Measurements from ENCODE around the gene CLRN3. TPM values are rescaled to one million over a fixed set of nuclear protein-coding genes. Genes with fewer than 3 reads are reported as not detected.

CLRN3 gene
- total RNA-seq, 2 experiments from 2014 or later: not detected

GRCh38 chr10:127882801-127883459 lies 9.8 kb downstream of the CLRN3 start:
- Mint-ChIP-seq H3K9me3 (no peaks in the 10 kb centered on the region), H3K4me1 (peaks cover 11% of the 10 kb centered on the region), H3K4me3 (no peak overlapping the region), H3K36me3 (no peaks in the 10 kb centered on the region), H3K27me3 (no peaks in the 10 kb centered on the region), H3K27ac (no peak overlapping the region)
- DNase-seq (no peak), ATAC-seq (ENCODE audit: low read depth) (no peak)
- POLR2A ChIA-PET: no interaction called here

- H3K27ac Mint-ChIP-seq: no peak overlapping the region
- H3K4me3 Mint-ChIP-seq: no peak overlapping the region
- no peaks in the 10 kb centered on the region for H3K36me3 Mint-ChIP-seq
- no peak for ATAC-seq (ENCODE audit: low read depth)
- peaks cover 14% of the 10 kb centered on the region for H3K4me1 Mint-ChIP-seq
- no peak for DNase-seq
- POLR2A ChIA-PET: no interaction called here
- peaks cover 4% of the 10 kb centered on the region for H3K27me3 Mint-ChIP-seq
- no peaks in the 10 kb centered on the region for H3K9me3 Mint-ChIP-seq
These were observed 10.3 kb downstream of the CLRN3 start for GRCh38 chr10:127882391-127882790.

- no peak overlapping the region for H3K4me3 Mint-ChIP-seq
- peaks cover 16% of the 10 kb centered on the region for H3K4me1 Mint-ChIP-seq
- POLR2A ChIA-PET: no interaction called here
- H3K27ac Mint-ChIP-seq: no peak overlapping the region
- DNase-seq: no peak
- H3K9me3 Mint-ChIP-seq: no peaks in the 10 kb centered on the region
- H3K27me3 Mint-ChIP-seq: peaks cover 4% of the 10 kb centered on the region
- no peaks in the 10 kb centered on the region for H3K36me3 Mint-ChIP-seq
- no peak for ATAC-seq (ENCODE audit: low read depth)
These were observed 11.5 kb downstream of the CLRN3 start for GRCh38 chr10:127881262-127881661.

GRCh38 chr10:127880557-127880956 lies 12.2 kb downstream of the CLRN3 start:
- DNase-seq (no peak), ATAC-seq (ENCODE audit: low read depth) (peak; percentile 71)
- Mint-ChIP-seq H3K36me3 (no peaks in the 10 kb centered on the region), H3K4me3 (no peak overlapping the region), H3K27ac (peak overlapping the region; percentile 54), H3K4me1 (peaks cover 16% of the 10 kb centered on the region), H3K9me3 (no peaks in the 10 kb centered on the region), H3K27me3 (peaks cover 6% of the 10 kb centered on the region)
- POLR2A ChIA-PET: interaction anchor here (0.9 kb wide), 1 partner anchor 182 kb away, joined by 3 read pairs; no protein-coding TSS in a partner anchor

- H3K27me3 Mint-ChIP-seq: peaks cover 6% of the 10 kb centered on the region
These were observed 14.2 kb downstream of the CLRN3 start for GRCh38 chr10:127878475-127879055.

GRCh38 chr10:127877699-127878098 lies 15.0 kb downstream of the CLRN3 start:
- Mint-ChIP-seq H3K9me3 (no peaks in the 10 kb centered on the region), H3K36me3 (no peaks in the 10 kb centered on the region), H3K4me3 (no peak overlapping the region), H3K4me1 (peaks cover 16% of the 10 kb centered on the region), H3K27me3 (peaks cover 6% of the 10 kb centered on the region), H3K27ac (no peak overlapping the region)
- no peak for ATAC-seq (ENCODE audit: low read depth)
- POLR2A ChIA-PET: no interaction called here
- no peak for DNase-seq

More at GRCh38 chr10:127878475-127879055, 14.2 kb downstream of the CLRN3 start:
- no peaks in the 10 kb centered on the region for H3K9me3 Mint-ChIP-seq
- no peak for ATAC-seq (ENCODE audit: low read depth)
- POLR2A ChIA-PET: no interaction called here
- H3K27ac Mint-ChIP-seq: no peak overlapping the region
- H3K36me3 Mint-ChIP-seq: no peaks in the 10 kb centered on the region
- H3K4me3 Mint-ChIP-seq: no peak overlapping the region
- DNase-seq: no peak
- peaks cover 16% of the 10 kb centered on the region for H3K4me1 Mint-ChIP-seq

- ATAC-seq (ENCODE audit: low read depth) (no peak), DNase-seq (no peak)
- peaks cover 13% of the 10 kb centered on the region for H3K4me1 Mint-ChIP-seq
- H3K27me3 Mint-ChIP-seq: peaks cover 6% of the 10 kb centered on the region
- no peak overlapping the region for H3K27ac Mint-ChIP-seq
- no peaks in the 10 kb centered on the region for H3K9me3 Mint-ChIP-seq
- H3K36me3 Mint-ChIP-seq: no peaks in the 10 kb centered on the region
- POLR2A ChIA-PET: no interaction called here
- no peak overlapping the region for H3K4me3 Mint-ChIP-seq
These were observed 15.6 kb downstream of the CLRN3 start for GRCh38 chr10:127877116-127877515.

GRCh38 chr10:127875916-127876315 lies 16.8 kb downstream of the CLRN3 start:
- ATAC-seq (ENCODE audit: low read depth) (no peak), DNase-seq (no peak)
- POLR2A ChIA-PET: no interaction called here

GRCh38 chr10:127875449-127875765 lies 17.3 kb downstream of the CLRN3 start:
- peaks cover 10% of the 10 kb centered on the region for H3K4me1 Mint-ChIP-seq
- ATAC-seq (ENCODE audit: low read depth): no peak
- no peak overlapping the region for H3K27ac Mint-ChIP-seq
- POLR2A ChIA-PET: no interaction called here
- H3K27me3 Mint-ChIP-seq: peaks cover 15% of the 10 kb centered on the region
- no peak overlapping the region for H3K4me3 Mint-ChIP-seq
- no peak for DNase-seq
- H3K36me3 Mint-ChIP-seq: no peaks in the 10 kb centered on the region
- no peaks in the 10 kb centered on the region for H3K9me3 Mint-ChIP-seq

More at GRCh38 chr10:127875916-127876315, 16.8 kb downstream of the CLRN3 start:
- Mint-ChIP-seq H3K36me3 (no peaks in the 10 kb centered on the region), H3K27me3 (peaks cover 12% of the 10 kb centered on the region), H3K4me3 (no peak overlapping the region), H3K27ac (no peak overlapping the region), H3K9me3 (no peaks in the 10 kb centered on the region), H3K4me1 (peaks cover 13% of the 10 kb centered on the region)

GRCh38 chr10:127874671-127875448 lies 17.9 kb downstream of the CLRN3 start:
- Mint-ChIP-seq H3K27ac (no peak overlapping the region), H3K36me3 (no peaks in the 10 kb centered on the region), H3K4me1 (peaks cover 5% of the 10 kb centered on the region), H3K27me3 (peaks cover 21% of the 10 kb centered on the region), H3K9me3 (no peaks in the 10 kb centered on the region), H3K4me3 (no peak overlapping the region)
- no peak for DNase-seq
- POLR2A ChIA-PET: no interaction called here
- ATAC-seq (ENCODE audit: low read depth): no peak

GRCh38 chr10:127873901-127874470 lies 18.8 kb downstream of the CLRN3 start:
- POLR2A ChIA-PET: no interaction called here

GRCh38 chr10:127872871-127873600 lies 19.7 kb downstream of the CLRN3 start:
- Mint-ChIP-seq H3K9me3 (no peaks in the 10 kb centered on the region), H3K4me1 (peaks cover 5% of the 10 kb centered on the region), H3K4me3 (no peak overlapping the region), H3K36me3 (no peaks in the 10 kb centered on the region), H3K27me3 (peaks cover 34% of the 10 kb centered on the region), H3K27ac (no peak overlapping the region)
- POLR2A ChIA-PET: no interaction called here
- no peak for ATAC-seq (ENCODE audit: low read depth)
- no peak for DNase-seq

More at GRCh38 chr10:127873901-127874470, 18.8 kb downstream of the CLRN3 start:
- DNase-seq (no peak), ATAC-seq (ENCODE audit: low read depth) (no peak)
- H3K27ac Mint-ChIP-seq: no peak overlapping the region
- no peaks in the 10 kb centered on the region for H3K36me3 Mint-ChIP-seq
- H3K4me3 Mint-ChIP-seq: no peak overlapping the region
- peaks cover 5% of the 10 kb centered on the region for H3K4me1 Mint-ChIP-seq
- no peaks in the 10 kb centered on the region for H3K9me3 Mint-ChIP-seq
- H3K27me3 Mint-ChIP-seq: peaks cover 25% of the 10 kb centered on the region

- peaks cover 36% of the 10 kb centered on the region for H3K27me3 Mint-ChIP-seq
- no peaks in the 10 kb centered on the region for H3K9me3 Mint-ChIP-seq
- H3K27ac Mint-ChIP-seq: no peak overlapping the region
- ATAC-seq (ENCODE audit: low read depth) (no peak), DNase-seq (no peak)
- POLR2A ChIA-PET: no interaction called here
- H3K4me1 Mint-ChIP-seq: peaks cover 2% of the 10 kb centered on the region
- H3K36me3 Mint-ChIP-seq: no peaks in the 10 kb centered on the region
- no peak overlapping the region for H3K4me3 Mint-ChIP-seq
These were observed 20.6 kb downstream of the CLRN3 start for GRCh38 chr10:127872011-127872761.
